K562 (cell line): Measurements from ENCODE around the gene ELOF1. TPM values are rescaled to one million over a fixed set of nuclear protein-coding genes. Genes with fewer than 3 reads are reported as not detected.

Experiments used
- EP300 ChIP-seq: IDR thresholded peaks from 2 replicates; pipeline ENCODE4 v1.6.1; 2012; ENCODE audit warnings: low read length, improper control_type of control experiment
- GATAD2B ChIP-seq: fragments of 450-650 bp; IDR thresholded peaks from 2 replicates; pipeline ENCODE4 v1.6.1; 2017; ENCODE audit warnings: mild to moderate bottlenecking, borderline replicate concordance
- HDAC1 ChIP-seq, 2 experiments: fragments of 450-650 bp; IDR thresholded peaks; 2 replicates each; pipeline ENCODE4 v1.6.1; 2016 to 2017; ENCODE audit warnings: inconsistent platforms in 1 of 2, mild to moderate bottlenecking in 1 of 2, moderate library complexity in 1 of 2
- HDAC2 ChIP-seq: fragments of 450-650 bp; IDR thresholded peaks from 2 replicates; pipeline ENCODE4 v1.6.1; 2016; ENCODE audit warnings: mild to moderate bottlenecking
- HIVEP1 ChIP-seq: fragments of 250-450 bp; sonication (Bioruptor Pico); IDR thresholded peaks from 2 replicates; pipeline ENCODE4 v1.4.0; 2020; ENCODE audit warnings: mild to moderate bottlenecking
- HOXB6 ChIP-seq: fragments of 250-450 bp; sonication (Bioruptor Pico); IDR thresholded peaks from 2 replicates; pipeline ENCODE4 v1.5.1; 2022; ENCODE audit warnings: mild to moderate bottlenecking, borderline replicate concordance
- KDM1A ChIP-seq, 2 experiments: fragments of 450-650 bp; IDR thresholded peaks; 2 replicates each; pipeline ENCODE4 v1.6.1; 2016; ENCODE audit warnings: mild to moderate bottlenecking in 2 of 2
- MCM2 ChIP-seq: fragments of 450-650 bp; IDR thresholded peaks from 2 replicates; pipeline ENCODE4 v1.6.1; 2017; ENCODE audit warnings: low read depth, mild to moderate bottlenecking
- PPARD ChIP-seq: fragments of 250-450 bp; sonication (Bioruptor Pico); IDR thresholded peaks from 2 replicates; pipeline ENCODE4 v1.8.0; 2022; ENCODE audit warnings: inconsistent platforms, mild to moderate bottlenecking, moderate library complexity
- PTTG1 ChIP-seq: fragments of 450-650 bp; IDR thresholded peaks from 2 replicates; pipeline ENCODE4 v1.6.1; 2016; ENCODE audit warnings: low read depth, mild to moderate bottlenecking, missing genetic modification characterization, missing compliant biosample characterization
- RBM25 ChIP-seq: fragments of 200-400 bp; formaldehyde crosslinking; IDR thresholded peaks from 2 replicates; pipeline ENCODE4 v1.6.1; 2018; ENCODE audit warnings: low read length, low read depth, moderate library complexity; ENCODE audit not compliant: severe bottlenecking
- RFX7 ChIP-seq: fragments of 250-450 bp; sonication (Bioruptor Pico); IDR thresholded peaks from 2 replicates; pipeline ENCODE4 v1.5.1; 2021; ENCODE audit warnings: mild to moderate bottlenecking
- RNF219 ChIP-seq: fragments of 250-450 bp; sonication (Bioruptor Pico); IDR thresholded peaks from 2 replicates; pipeline ENCODE4 v1.5.0; 2022; ENCODE audit warnings: mild to moderate bottlenecking
- RREB1 ChIP-seq: fragments of 250-450 bp; sonication (Bioruptor Pico); IDR thresholded peaks from 2 replicates; pipeline ENCODE4 v1.4.0; 2020
- SNRNP70 ChIP-seq: fragments of 200-400 bp; formaldehyde crosslinking; optimal IDR thresholded peaks from 2 replicates; pipeline ENCODE3; 2017; ENCODE audit warnings: low read depth, low read length
- ZEB2 ChIP-seq: fragments of 450-650 bp; IDR thresholded peaks from 2 replicates; pipeline ENCODE4 v1.6.1; 2016
- ZNF124 ChIP-seq: sonication (generic); formaldehyde crosslinking; IDR thresholded peaks from 2 replicates; pipeline ENCODE4 v1.8.1; 2022; ENCODE audit warnings: missing genetic modification reagents
- ZNF224 ChIP-seq: sonication (generic); formaldehyde crosslinking; IDR thresholded peaks from 2 replicates; pipeline ENCODE4 v1.8.0; 2022; ENCODE audit warnings: mild to moderate bottlenecking, missing genetic modification reagents
- ZNF280A ChIP-seq: fragments of 450-650 bp; IDR thresholded peaks from 2 replicates; pipeline ENCODE4 v1.6.1; 2018; ENCODE audit warnings: mild to moderate bottlenecking, low read depth; ENCODE audit not compliant: partially characterized antibody
- ZNF384 ChIP-seq: IDR thresholded peaks from 2 replicates; pipeline ENCODE4 v1.6.1; 2012; ENCODE audit warnings: low read depth, low read length, improper control_type of control experiment
- polyA plus RNA-seq, 8 experiments: library from polyadenylated mRNA; depleted of rRNA in 4 of 8; stranded (reverse) in 5 of 8; unstranded in 3 of 8; fragments of >200 nt; fragmentation: Nextera tagmentation in 2 of 8; fragmentation: Illumina TruSeq in 1 of 8; extraction: Ambion mirVana in 2 of 8; extraction: Trizol in 1 of 8; gene quantifications; 2 replicates each; pipeline versions ENCODE4 v1.2.1 to v1.2.3, GENCODE V29; 2011 to 2014; ENCODE audit warnings: inconsistent platforms in 1 of 8, missing spikeins in 1 of 8
- total RNA-seq, 7 experiments: library from RNA; depleted of rRNA in 6 of 7; stranded (reverse); fragments of >200 nt in 6 of 7; fragmentation: Illumina TruSeq in 2 of 7; extraction: Trizol in 2 of 7; gene quantifications; 2 replicates each; pipeline versions ENCODE4 v1.2.1 to v1.2.3, GENCODE V29; 2011 to 2021; ENCODE audit warnings: low replicate concordance in 1 of 7

ELOF1 gene
- total and polyA plus RNA-seq, 9 of the 15 experiments (the other 6 are each of a cell fraction or from before 2014, with no cell fraction given) = 16.7 to 147 (median 74.2) TPM

GRCh38 chr19:11558881-11559828 lies at the start of gene ELOF1 (continued):
- TF ChIP-seq RREB1 (CRISPR knock-in tag) = no peak
- TF ChIP-seq ZEB2 = no peak
- TF ChIP-seq SNRNP70 = no peak
- TF ChIP-seq MCM2 = no peak
- peak in 1 of 2 experiments; percentile 94; a peak in 2 of 4 replicates for TF ChIP-seq HDAC1 (IDR thresholded peaks at IDR 0.05)
- no peak for TF ChIP-seq GATAD2B
- TF ChIP-seq RBM25 = no peak
- no peak for TF ChIP-seq HOXB6 (CRISPR knock-in tag)
- no peak for TF ChIP-seq RFX7 (CRISPR knock-in tag)
- no peak for TF ChIP-seq HIVEP1 (CRISPR knock-in tag)
- 0 out of 4 replicates have a peak, but pooled peaks of 1 of the 2 experiments have one; percentile 7 for TF ChIP-seq KDM1A (IDR thresholded peaks at IDR 0.05)
- no peak; the same call in 1 of the 2 replicates for TF ChIP-seq EP300
- no peak for TF ChIP-seq ZNF124
- TF ChIP-seq ZNF224 = no peak
- TF ChIP-seq ZNF384 = no peak; the same call in 1 of the 2 replicates
- TF ChIP-seq PPARD = no peak
- no peak for TF ChIP-seq RNF219 (CRISPR knock-in tag)
- no peak for TF ChIP-seq PTTG1
- no peak for TF ChIP-seq ZNF280A
- TF ChIP-seq HDAC2 = peak; percentile 70
